LoVo (cell line): Measurements from ENCODE around the gene HMGB3.
"Not testable (repeated sequence)": the region's sequence is repeated elsewhere in the genome, so short reads cannot be mapped to it uniquely, and the experiment has no call there.

Experiments
- DNase-seq: peaks from one replicate; pipeline ENCODE4 v3.0.0-alpha.2; 2016; ENCODE audit warnings: low spot score

Gene HMGB3

DNA sequence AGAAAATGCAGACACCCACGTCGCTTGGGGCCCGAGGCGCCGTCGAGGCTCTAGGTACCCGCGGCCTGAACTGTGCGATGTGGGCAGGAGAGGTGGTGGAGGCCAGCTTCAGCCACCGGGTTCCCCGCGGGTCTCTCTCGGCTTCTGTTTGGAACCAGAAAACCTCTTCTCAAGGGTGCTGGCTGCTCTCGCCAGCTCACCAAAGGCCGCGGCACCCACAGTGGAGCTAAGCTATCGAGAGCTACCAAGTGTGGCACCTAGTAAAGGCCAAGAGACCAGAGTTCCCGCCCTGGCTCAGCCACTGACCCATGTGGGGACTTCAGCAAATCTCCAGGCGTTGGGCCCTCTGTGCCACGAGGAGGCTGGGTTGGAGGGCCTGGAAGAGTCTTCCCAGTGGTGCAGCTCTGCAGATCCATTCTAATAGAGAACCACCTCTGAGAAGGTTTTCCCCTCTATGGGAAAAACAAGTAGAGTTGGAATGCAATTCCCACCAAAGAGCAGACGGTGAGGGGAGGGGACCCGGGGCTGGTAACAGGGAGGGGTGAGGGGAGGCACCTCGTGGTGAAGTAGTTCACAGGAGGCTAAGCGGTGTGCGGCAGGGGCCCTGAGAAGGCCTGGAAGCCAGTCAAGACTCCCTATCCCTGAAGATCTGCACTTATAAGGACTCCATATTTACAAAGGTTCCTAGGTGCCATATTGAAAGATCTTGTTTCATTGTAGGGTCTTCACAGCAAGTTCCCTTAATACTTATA is 5.5 kb upstream of the HMGB3 start:
- DNase-seq = no peak

DNA sequence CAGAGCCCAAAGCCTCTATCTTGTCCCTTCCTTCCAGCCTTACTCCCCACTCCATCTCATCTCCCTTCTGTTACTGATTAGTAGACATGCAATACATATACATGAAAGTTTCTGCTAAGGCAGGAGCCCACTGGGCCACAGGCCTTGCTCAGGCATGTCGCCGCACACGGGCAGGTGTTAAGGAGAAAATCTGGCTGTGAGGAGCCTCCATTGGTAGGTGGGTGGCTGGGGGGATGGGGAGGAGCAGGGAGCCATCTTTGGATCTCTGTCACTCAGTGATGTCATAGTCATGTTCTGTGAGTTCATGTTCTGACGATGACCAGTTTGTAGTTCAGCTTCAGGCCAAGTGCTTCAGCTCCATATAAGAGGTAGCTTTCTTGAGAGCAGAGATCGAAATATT is 2.9 kb upstream of the HMGB3 start:
- DNase-seq = no peak

DNA sequence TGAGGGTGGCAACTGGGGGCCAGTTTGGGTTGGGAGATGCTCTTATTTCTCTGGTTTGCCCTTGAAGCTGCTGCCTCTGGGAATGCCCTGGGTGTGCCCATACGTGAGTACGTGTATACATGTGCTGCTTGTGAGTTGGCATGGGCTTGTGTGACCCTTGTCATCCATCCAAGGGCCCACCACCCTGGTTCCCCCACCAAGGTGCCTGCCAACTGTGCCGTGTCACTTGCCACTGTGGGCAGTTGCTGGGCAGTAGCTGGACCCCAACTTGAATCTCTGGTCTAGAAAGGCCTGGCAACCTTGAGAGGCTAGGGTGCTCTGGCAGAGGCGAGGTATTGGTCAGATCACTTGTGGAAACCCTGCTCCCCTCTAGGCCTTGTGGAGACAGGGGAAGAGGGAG is 2.4 kb upstream of the HMGB3 start:
- no peak for DNase-seq

DNA sequence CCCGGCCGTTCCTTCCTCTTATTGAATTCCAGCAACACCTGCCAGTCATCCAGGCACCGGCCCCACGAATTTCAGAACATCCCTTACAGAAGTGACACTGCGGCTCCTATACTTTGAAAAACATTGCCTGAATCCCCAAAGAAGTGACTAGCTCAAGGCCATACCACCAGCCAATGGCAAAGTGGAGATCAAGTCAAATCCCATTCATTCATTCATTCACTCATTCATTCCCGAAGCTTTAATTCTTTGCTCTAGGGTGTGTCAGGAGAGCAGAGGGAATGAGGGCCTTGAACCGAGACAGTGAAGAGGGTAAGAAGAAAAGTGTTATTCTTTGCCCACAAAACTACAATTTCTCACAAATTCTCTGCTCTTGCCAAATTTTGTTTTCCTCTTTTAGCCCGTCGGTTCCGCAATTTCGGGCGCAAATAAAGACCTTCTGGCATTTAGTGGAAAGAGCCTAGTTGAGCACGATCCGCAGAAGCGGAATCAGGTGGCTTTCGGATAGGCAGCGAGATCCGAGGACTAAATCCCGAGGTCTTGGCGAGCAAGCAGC is 824 bp upstream of the HMGB3 start:
- DNase-seq = no peak

DNA sequence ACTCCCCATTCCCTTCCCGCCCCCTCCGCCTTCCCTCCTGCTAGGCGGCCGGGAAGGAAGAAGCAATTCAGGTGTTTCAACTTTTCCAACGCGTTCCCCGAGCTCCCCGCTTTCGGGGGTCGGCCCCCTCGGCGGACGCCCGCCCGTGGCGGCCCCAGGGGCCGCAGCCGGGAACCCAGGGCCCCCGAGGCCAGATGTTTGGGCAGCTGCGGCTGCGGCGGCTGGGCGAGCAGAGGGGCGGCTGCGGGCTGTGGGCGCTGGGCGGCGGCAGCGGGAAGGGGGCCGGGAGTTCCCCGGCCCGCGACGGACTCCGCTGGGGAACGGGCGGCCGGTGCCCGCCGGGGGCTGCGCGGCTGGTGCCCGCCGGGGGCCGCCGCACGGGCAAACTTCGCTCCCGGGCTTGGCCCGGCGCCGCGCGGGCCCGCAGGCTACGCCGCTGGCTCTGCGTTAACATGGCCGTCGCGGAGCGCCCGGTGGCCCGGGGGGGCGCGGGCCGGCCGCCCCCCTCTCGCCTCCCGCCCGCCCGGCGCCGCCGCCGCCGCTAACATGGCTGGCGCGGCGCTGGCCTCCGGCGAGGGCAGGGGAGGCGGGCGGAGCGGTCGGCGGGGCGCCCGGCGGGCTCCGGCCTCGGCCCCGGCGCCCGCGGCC is 510 bp downstream of the HMGB3 start:
- DNase-seq = no peak

DNA sequence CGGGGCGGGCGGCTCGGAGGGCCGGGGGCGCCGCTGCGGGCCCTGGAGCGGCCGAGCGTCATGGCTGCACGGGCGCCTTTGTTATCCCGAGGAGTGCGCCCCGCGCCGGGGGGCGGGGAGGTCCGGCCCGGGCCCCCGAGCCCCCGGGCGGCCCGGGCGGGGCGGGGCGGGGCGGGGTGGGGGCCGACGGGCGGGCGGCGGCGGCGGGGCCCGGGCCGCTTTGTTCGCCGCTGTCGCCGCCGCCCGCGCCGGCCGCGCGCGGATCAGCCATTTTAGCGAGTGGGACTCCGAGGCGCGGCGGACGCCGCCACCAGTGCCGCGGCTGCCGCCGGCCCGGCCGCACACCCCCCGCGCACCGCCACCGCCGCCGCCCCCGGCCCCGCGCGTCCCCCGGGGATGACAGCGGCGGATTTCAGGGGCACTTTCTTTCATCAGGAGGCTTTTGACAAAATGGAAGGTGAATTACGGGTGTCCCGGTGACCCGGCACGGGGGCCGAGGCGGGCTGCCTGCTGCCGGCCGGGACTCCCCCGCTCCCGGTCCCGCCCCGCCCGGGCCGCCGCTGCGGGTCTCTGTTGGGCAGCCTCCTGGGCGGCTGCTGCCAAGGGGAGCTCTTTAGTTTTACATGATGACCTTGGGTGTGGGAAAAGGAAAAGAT is 1.2 kb downstream of the HMGB3 start:
- DNase-seq = no peak

DNA sequence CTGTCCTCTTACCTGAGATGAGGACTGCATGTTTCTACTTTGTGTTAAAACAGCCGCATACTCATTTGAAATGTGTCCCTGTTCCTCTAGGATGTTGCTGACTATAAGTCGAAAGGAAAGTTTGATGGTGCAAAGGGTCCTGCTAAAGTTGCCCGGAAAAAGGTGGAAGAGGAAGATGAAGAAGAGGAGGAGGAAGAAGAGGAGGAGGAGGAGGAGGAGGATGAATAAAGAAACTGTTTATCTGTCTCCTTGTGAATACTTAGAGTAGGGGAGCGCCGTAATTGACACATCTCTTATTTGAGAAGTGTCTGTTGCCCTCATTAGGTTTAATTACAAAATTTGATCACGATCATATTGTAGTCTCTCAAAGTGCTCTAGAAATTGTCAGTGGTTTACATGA is 4.6 kb downstream of the HMGB3 start:
- not testable (repeated sequence) for DNase-seq

DNA sequence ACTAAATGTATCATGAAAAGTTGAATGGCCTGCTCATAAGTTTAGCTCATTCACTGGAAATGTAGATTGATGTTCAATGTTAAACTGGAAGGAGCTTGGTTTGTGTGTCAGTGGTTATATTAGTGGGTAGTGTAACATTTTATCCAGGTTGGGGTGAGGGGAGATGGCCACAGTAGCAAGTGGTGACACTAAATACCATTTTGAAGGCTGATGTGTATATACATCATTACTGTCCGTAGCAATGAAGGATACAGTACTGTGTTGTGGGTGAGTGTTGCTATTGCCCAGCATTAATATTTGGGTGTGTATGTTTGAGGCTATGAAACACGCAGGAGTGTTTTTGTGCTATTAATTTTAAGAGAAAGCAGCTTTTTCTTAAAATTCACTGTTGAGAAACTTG is 6.3 kb downstream of the HMGB3 start:
- DNase-seq = no peak

DNA sequence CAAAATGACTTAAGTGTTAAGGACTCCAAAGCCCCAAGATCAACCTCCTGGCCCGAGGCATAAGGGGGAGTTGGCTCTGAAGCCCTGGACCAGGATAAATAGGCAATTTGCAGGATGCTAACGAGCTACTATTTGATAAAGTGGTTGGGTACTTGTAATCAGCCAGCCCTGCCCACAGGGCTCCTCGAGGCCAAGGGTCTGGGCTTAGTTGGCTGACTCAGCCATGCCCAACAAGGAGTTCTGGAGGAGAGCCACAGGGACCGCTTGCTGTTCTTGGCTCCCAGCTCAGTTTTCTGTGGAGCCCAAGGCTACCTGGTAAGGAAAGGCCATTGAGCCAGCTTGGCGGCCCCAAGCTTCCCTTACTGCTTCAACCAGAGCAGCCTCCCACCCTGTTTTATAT is 7.8 kb downstream of the HMGB3 start:
- DNase-seq = no peak

DNA sequence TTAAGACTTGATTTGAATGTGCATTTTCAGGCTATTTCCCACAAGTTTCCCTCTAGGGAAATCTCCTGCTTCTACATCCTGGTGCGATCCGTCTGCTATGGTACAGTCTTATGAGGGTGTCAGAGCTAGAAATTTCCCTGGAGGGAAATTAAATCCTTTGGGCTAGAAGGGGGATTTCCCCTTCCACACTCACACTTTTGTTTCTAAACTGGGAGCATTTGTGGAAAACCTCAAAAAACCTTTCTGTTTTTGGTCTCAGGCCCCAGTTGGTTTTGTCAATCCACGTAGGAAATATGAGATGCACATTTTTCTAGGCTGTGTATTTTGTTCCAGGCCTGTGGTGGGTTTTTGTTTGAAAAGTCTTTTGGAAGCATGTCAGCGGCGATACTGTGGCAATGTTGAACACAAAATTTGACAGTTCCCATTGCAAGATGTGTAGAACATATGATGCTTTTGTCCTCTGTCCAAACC is 17.8 kb downstream of the HMGB3 start:
- DNase-seq = no peak

DNA sequence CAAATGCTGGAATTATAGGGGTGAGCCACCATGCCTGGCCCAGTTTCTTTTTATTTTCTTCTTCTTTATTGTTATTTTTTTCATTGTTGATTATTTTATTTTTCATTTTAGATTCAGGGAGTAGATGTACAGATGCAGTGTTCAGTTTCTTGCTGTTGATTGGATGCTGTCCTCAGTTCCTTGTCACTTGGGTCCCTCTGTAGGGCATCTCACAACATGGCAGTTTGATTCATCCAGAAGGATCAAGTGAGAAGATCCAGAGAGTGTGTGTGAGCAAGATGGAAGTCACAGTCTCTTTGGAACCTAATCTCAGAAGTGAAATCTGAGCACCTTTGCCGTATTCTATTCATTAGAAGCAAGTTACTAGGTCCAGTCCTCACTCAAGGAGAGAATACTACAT is 20.9 kb downstream of the HMGB3 start:
- no peak for DNase-seq

DNA sequence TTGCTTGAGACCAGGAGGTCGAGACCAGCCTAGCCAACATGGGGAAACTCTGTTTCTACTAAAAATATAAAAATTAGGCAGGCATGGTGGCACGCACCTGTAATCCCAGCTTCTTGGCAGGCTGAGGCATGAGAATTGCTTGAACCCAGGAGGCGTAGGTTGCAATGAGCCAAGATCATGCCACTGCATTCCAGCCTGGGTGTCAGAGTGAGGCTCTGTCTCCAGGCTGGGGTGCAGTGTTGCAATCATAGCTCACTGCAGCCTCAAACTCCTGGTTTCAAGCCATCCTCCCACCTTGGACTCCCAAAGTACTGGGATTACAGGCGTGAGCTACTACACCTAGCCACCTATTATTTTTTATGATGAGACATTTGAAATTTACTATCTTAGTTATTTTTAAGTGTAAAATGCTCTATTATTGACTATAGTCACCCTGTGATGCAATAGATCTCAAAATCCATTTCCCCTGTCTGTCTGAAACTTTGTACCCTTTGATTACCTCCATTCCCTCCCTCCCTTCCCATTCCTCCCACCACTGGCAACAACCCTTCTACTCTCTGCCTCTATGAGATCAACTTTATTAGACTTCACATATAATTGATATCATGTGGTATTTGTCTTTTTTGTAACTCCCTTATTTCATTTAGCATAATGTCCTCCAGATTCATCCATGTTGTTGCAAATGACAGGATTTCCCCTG is 23.4 kb downstream of the HMGB3 start:
- DNase-seq = no peak

DNA sequence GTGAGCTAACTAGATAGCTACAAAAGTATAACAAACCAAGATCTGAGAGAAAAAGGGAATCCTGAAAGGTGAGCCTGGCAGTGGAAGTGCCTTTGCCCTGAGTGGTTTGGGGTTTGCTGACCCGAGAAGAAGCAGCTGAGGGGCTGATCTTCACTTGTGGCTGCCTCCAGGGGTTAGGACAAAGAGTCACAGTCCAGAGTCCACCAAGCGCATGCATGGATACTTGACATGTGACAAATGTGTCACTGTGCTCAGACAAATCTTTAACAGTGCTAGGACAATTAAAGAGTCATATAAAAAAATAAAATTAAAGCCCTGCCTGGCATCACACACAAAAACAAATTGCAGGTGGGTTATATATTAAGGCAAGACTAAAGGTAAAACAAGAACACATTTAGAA is 26.4 kb downstream of the HMGB3 start:
- no peak for DNase-seq

DNA sequence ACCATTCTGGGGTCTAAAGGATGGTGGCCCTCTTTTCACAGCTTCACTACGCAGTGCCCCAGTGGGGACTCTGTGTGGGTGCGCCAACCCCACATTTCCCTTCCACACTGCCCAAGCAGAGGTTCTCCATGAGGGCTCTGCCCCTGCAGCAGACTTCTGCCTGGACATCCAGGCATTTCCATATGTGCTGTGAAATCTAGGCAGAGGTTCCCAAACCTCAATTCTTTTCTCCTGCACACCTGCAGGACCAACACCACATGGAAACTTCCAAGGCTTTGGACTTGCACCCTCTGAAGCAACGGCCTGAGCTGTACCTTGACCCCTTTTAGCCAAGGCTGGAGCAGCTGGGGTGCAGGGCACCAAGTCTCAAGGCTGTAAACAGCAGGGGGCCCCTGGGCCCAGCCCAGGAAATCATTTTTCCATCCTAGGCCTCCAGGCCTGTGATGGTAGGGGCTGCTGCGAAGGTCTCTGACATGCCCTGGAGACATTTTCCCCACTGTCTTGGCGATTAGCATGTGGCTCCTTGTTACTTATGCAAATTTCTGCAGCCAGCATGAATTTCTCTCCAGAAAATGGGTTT is 30.1 kb downstream of the HMGB3 start:
- no peak for DNase-seq

DNA sequence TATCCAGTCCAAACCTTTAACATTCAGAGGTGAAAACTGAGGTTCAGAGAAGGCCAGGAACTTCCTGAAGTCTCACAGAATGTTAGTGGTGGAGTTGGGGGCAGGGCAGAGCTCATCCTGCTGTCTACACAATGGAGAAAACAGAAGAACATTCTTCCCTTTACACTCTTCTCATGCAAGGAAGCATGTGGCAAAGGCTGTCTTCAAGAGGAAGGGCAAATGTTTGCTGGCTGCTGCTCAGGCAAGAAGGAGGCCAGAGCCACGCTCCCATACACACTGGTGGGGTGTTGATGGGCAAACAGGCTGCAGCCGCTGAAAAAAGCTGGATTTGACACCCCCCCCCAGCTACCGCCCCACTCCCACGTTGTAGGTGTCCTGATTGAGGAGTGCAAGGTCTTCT is 32.5 kb downstream of the HMGB3 start:
- no peak for DNase-seq

DNA sequence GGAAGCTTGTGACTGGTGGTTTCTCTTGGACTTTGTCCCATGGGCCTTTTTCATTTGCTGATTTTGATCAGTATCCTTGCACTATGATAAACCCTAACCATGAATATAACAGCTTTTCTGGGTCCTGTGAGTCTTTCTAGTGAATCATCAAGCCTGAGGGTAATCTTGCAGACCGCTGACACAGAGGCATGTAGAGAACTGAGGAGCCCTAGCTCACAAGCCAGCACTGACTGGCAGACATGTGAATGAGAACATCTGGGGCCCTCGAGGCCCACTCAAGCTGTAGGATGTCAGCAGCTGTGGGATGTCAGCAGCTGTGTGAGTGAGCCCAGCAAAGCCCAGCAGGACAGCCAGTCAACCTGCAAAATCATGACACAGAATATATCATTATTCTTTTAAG is 36.7 kb downstream of the HMGB3 start:
- DNase-seq = no peak

DNA sequence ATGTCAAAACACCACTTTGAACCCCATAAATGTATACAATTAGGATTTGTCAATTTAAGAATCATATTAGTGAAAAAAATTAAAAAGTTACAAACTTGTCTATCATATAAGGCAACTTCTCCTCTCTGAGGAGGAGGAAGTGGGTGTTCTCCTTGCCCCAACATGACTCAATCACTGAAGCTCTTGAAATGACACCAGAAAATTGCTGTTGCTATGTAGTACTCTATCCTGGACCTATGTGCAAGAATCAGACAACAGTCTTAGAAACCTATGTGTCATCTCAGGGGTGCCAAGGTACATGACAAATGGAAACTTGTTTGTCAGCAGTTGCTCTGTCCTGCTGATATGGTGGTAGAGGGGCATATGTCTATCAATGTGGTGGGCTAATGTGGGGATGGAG is 47.7 kb downstream of the HMGB3 start:
- DNase-seq = no peak

DNA sequence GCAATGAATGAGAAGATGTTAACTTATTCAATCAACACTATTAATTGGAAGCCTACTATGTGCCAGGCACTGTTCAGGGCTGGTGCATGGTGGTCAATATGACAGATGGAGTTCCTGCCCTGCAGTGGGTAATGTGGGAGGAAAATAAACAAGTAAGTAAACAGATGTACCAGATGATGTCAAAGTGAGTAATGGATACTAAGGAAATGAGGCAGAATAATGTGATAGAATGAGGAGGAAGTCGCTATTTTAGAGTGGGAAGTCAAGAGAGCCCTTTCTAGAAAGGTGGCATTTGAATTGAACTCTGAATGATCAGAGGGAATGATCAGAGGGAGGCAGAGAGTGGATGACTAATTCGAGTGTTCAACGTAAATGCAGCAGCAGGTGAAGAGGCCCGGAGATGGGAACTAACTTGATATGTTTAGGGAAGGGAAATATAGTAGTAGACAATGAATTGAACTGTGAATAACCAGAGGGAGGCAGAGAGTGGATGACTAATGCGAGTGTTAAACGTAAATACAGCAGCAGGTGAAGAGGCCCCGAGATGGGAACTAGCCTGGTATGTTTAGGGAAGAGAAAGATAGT is 48.3 kb downstream of the HMGB3 start:
- DNase-seq = no peak

DNA sequence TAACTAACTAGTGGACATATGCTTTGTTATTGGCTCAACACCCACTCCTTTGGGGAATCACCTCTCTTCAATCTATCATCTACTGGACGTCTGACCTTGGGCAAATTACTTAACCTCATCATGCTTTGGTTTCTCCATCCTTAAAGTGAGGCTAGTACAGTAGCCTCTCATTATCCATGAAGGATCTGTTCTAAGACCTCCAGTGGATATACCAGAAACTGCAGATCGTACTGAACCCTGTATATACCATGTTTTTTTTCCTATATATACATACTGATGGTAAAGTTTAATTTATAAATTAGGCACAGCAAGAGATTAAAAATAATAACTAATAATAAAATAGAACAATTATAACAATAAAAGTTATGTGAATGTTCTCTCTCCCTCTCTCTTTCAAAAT is 56.2 kb downstream of the HMGB3 start:
- DNase-seq = no peak
